NCI-H2171 treated with DMSO at 0.1 percent for 48 hours (cell line): Measurements from ENCODE around the gene SIRPB2.

Experiments used
- DNase-seq: peaks from one replicate; lab custom pipeline; 2025; lab: John Stamatoyannopoulos, UW

Gene SIRPB2

GRCh38 chr20:1471242-1471641, 20.0 kb downstream of the SIRPB2 start:
- DNase-seq: no peak

GRCh38 chr20:1469925-1470571, 21.2 kb downstream of the SIRPB2 start:
- DNase-seq: peak; percentile 73

- no peak for DNase-seq
These were observed 21.8 kb downstream of the SIRPB2 start for GRCh38 chr20:1469306-1469905.

- DNase-seq: no peak
These were observed 23.0 kb downstream of the SIRPB2 start for GRCh38 chr20:1468117-1468624.

- DNase-seq: no peak
These were observed 23.7 kb downstream of the SIRPB2 start for GRCh38 chr20:1467355-1468116.

GRCh38 chr20:1467082-1467354, 24.2 kb downstream of the SIRPB2 start:
- DNase-seq: no peak

GRCh38 chr20:1466211-1467081, 24.8 kb downstream of the SIRPB2 start, which contains the start of gene NSFL1C:
Gene NSFL1C (minus strand): TSS chr20:1466849. CDS start chr20:1466824, 25 bp downstream.
- DNase-seq: peak; percentile 92

GRCh38 chr20:1465470-1466210, 25.6 kb downstream of the SIRPB2 start:
- DNase-seq: no peak

- no peak for DNase-seq
These were observed 27.1 kb downstream of the SIRPB2 start for GRCh38 chr20:1463971-1464570.

- DNase-seq: no peak
These were observed 28.4 kb downstream of the SIRPB2 start for GRCh38 chr20:1462834-1463233.

- no peak for DNase-seq
These were observed 29.2 kb downstream of the SIRPB2 start for GRCh38 chr20:1462001-1462400.

- DNase-seq: no peak
These were observed 30.9 kb downstream of the SIRPB2 start for GRCh38 chr20:1460275-1460674.

GRCh38 chr20:1457992-1458391, 33.2 kb downstream of the SIRPB2 start:
- DNase-seq: no peak

- DNase-seq: no peak
These were observed 34.9 kb downstream of the SIRPB2 start for GRCh38 chr20:1456300-1456699.

- DNase-seq: no peak
These were observed 40.2 kb downstream of the SIRPB2 start for GRCh38 chr20:1450926-1451491.

- DNase-seq: no peak
These were observed 41.9 kb downstream of the SIRPB2 start for GRCh38 chr20:1449370-1449769.

- DNase-seq: no peak
These were observed 43.1 kb downstream of the SIRPB2 start for GRCh38 chr20:1448081-1448620.

- no peak for DNase-seq
These were observed 44.7 kb downstream of the SIRPB2 start for GRCh38 chr20:1446536-1446935.

GRCh38 chr20:1443085-1443484, 48.1 kb downstream of the SIRPB2 start:
- DNase-seq: no peak

- DNase-seq: no peak
These were observed 48.9 kb downstream of the SIRPB2 start for GRCh38 chr20:1442304-1442703.
